Left ventricle myocardium inferior (tissue), 1 donor: ENCODE data around the gene KLRD1. TPM values are rescaled to one million over a fixed set of nuclear protein-coding genes. Genes with fewer than 3 reads are reported as not detected.
A peak's percentile ranks its signal among the peaks of the same experiment; 100 is the strongest.
"Not testable (repeated sequence)": the region's sequence is repeated elsewhere in the genome, so short reads cannot be mapped to it uniquely, and the experiment has no call there.

Experiments used
- DNase-seq: peaks from one replicate; pipeline ENCODE4 v3.0.0-alpha.2; 2020
- H3K27ac ChIP-seq: fragments of 200-600 bp; replicated peaks from 2 replicates; pipeline ENCODE4 v1.8.0; 2021
- H3K27me3 ChIP-seq: fragments of 200-600 bp; 2 replicates; pipeline ENCODE4 v1.8.0; 2021; ENCODE audit warnings: low read depth
- H3K36me3 ChIP-seq: fragments of 200-600 bp; 2 replicates; pipeline ENCODE4 v1.8.0; 2021
- H3K4me1 ChIP-seq: fragments of 200-600 bp; 2 replicates; pipeline ENCODE4 v1.8.0; 2021
- H3K4me3 ChIP-seq: fragments of 200-600 bp; 2 replicates; pipeline ENCODE4 v1.8.0; 2021; ENCODE audit warnings: mild to moderate bottlenecking, moderate library complexity
- H3K9me3 ChIP-seq: fragments of 200-600 bp; replicated peaks from 2 replicates; pipeline ENCODE4 v1.8.0; 2021
- CTCF ChIP-seq: fragments of 200-600 bp; IDR thresholded peaks from 2 replicates; pipeline ENCODE4 v1.8.0; 2021; ENCODE audit warnings: antibody characterized with exemption, mild to moderate bottlenecking, borderline replicate concordance
- intact Hi-C: fragments of 100-400 bp; cut with micrococcal nuclease; formaldehyde crosslinking; loops from one replicate; pipeline ENCODE4 v1.11.0; 2022
- total RNA-seq: library from RNA; stranded (reverse); fragmentation: NEBNext Ultra II Directional; extraction: Animal tissue kit (Norgen Biotek cat#: 25700); gene quantifications from one replicate; pipeline ENCODE4 v1.2.1, GENCODE V29; 2021
- donor health status: DM: no; HTN: yes; CAD: no; lungs with severe emphysema.

The KLRD1 gene
- total RNA-seq, 1 donor from 2014 or later: 1.4 TPM

- Histone ChIP-seq H3K4me3 (peak overlapping the region; percentile 75), H3K9me3 (no peaks in the 10 kb centered on the region), H3K4me1 (peaks cover 45% of the 10 kb centered on the region), H3K27ac (peak overlapping the region; percentile 96), H3K27me3 (no peaks in the 10 kb centered on the region), H3K36me3 (no peaks in the 10 kb centered on the region)
- peak; percentile 29 for TF ChIP-seq CTCF
- intact Hi-C loops: no loop called here
- DNase-seq: no peak
Observed at GRCh38 chr12:10365696-10366405, 58.2 kb downstream of the KLRD1 start.

- intact Hi-C loops: no loop called here
Observed at GRCh38 chr12:10366875-10367274, 59.2 kb downstream of the KLRD1 start.

GRCh38 chr12:10367714-10368113, 60.0 kb downstream of the KLRD1 start:
- intact Hi-C loops, H3K27me3 ChIP-seq, DNase-seq, H3K4me3 ChIP-seq, H3K9me3 ChIP-seq, H3K36me3 ChIP-seq, H3K27ac ChIP-seq: not testable (repeated sequence)
- H3K4me1 ChIP-seq: peaks cover 42% of the 10 kb centered on the region

More at GRCh38 chr12:10366875-10367274, 59.2 kb downstream of the KLRD1 start:
- no peaks in the 10 kb centered on the region for H3K9me3 ChIP-seq
- H3K4me3 ChIP-seq: no peak overlapping the region
- DNase-seq: no peak
- peaks cover 38% of the 10 kb centered on the region for H3K4me1 ChIP-seq
- TF ChIP-seq CTCF: no peak
- peak overlapping the region; percentile 96 for H3K27ac ChIP-seq
- no peaks in the 10 kb centered on the region for H3K36me3 ChIP-seq
- no peaks in the 10 kb centered on the region for H3K27me3 ChIP-seq

GRCh38 chr12:10368206-10369171, 60.8 kb downstream of the KLRD1 start:
- no peak for TF ChIP-seq CTCF
- intact Hi-C loops: no loop called here
- no peaks in the 10 kb centered on the region for H3K27me3 ChIP-seq
- H3K9me3 ChIP-seq: no peaks in the 10 kb centered on the region
- no peak for DNase-seq
- H3K27ac ChIP-seq: peak overlapping the region; percentile 76
- H3K4me3 ChIP-seq: peak overlapping the region; percentile 27
- H3K4me1 ChIP-seq: peaks cover 37% of the 10 kb centered on the region
- H3K36me3 ChIP-seq: no peaks in the 10 kb centered on the region

- DNase-seq: no peak
- no peak for TF ChIP-seq CTCF
- Histone ChIP-seq H3K4me1 (peaks cover 24% of the 10 kb centered on the region), H3K27me3 (no peaks in the 10 kb centered on the region), H3K27ac (no peak overlapping the region), H3K9me3 (no peaks in the 10 kb centered on the region), H3K36me3 (no peaks in the 10 kb centered on the region), H3K4me3 (no peak overlapping the region)
- intact Hi-C loops: no loop called here
Observed at GRCh38 chr12:10369557-10370415, 62.1 kb downstream of the KLRD1 start.

GRCh38 chr12:10371893-10372535, 64.3 kb downstream of the KLRD1 start:
- DNase-seq, H3K4me1 ChIP-seq, intact Hi-C loops, H3K9me3 ChIP-seq, H3K4me3 ChIP-seq, H3K27me3 ChIP-seq, H3K36me3 ChIP-seq: not testable (repeated sequence)
- H3K27ac ChIP-seq: peak overlapping the region; percentile 34
